Nephron (organoid): Measurements from ENCODE around the gene RTN3.
A peak's percentile ranks its signal among the peaks of the same experiment; 100 is the strongest.

Experiments used
- H3K27ac Mint-ChIP-seq, 3 experiments: 2 replicates each; pipeline ENCODE4 v1.8.0; 2020; ENCODE audit warnings: mixed read lengths in 3 of 3, mild to moderate bottlenecking in 2 of 3, moderate library complexity in 1 of 3
- H3K27me3 Mint-ChIP-seq: 2 replicates; pipeline ENCODE4 v1.8.0; 2021; ENCODE audit warnings: low read depth, mild to moderate bottlenecking, moderate library complexity, mixed read lengths
- H3K36me3 Mint-ChIP-seq: 2 replicates; pipeline ENCODE4 v1.8.0; 2020; ENCODE audit warnings: low read depth, mixed read lengths
- H3K4me1 Mint-ChIP-seq: 2 replicates; pipeline ENCODE4 v1.8.0; 2020; ENCODE audit warnings: mixed read lengths
- H3K4me3 Mint-ChIP-seq, 3 experiments: 2 replicates each; pipeline ENCODE4 v1.8.0; 2020; ENCODE audit warnings: mild to moderate bottlenecking in 3 of 3, mixed read lengths in 3 of 3, moderate library complexity in 2 of 3
- H3K9me3 Mint-ChIP-seq: 2 replicates; pipeline ENCODE4 v1.8.0; 2020; ENCODE audit warnings: mixed read lengths
- TF ChIP-seq, protein P1 (sequence below), 3 experiments: fragments of 200-600 bp; sonication (generic); IDR thresholded peaks; one replicate each; pipeline ENCODE4 v1.5.0; 2021; ENCODE audit warnings: antibody characterized with exemption in 3 of 3; ENCODE audit not compliant: unreplicated experiment in 3 of 3

RTN3 gene

DNA sequence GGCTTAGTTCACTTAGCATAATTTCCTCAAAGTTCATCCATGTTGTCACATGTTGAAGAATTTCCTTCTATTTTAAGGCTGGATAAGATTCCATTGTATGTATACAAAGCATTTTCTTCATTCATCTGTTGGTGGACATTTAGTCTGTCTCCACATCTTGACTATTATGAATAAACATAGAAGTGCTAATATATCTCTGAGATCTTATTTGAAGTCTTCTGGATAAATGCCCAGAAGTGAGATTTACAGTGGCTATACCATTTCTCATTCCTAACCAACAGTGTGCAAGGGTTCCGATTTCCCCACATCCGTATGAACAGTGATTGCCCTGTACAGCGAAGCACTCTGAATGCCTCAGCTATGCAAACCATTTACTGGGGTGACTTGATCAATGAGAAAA, 93.9 kb downstream of the RTN3 start:
- peak overlapping the region in 2 of 3 experiments; percentile 19 to 72 for H3K4me3 Mint-ChIP-seq
- peaks cover 3% of the 10 kb centered on the region for H3K9me3 Mint-ChIP-seq
- H3K27me3 Mint-ChIP-seq = peaks cover 21% of the 10 kb centered on the region
- H3K36me3 Mint-ChIP-seq = no peaks in the 10 kb centered on the region
- H3K27ac Mint-ChIP-seq = peak overlapping the region in 1 of 3 experiments; percentile 54
- peaks cover 8% of the 10 kb centered on the region for H3K4me1 Mint-ChIP-seq
- TF ChIP-seq, protein P1, sequence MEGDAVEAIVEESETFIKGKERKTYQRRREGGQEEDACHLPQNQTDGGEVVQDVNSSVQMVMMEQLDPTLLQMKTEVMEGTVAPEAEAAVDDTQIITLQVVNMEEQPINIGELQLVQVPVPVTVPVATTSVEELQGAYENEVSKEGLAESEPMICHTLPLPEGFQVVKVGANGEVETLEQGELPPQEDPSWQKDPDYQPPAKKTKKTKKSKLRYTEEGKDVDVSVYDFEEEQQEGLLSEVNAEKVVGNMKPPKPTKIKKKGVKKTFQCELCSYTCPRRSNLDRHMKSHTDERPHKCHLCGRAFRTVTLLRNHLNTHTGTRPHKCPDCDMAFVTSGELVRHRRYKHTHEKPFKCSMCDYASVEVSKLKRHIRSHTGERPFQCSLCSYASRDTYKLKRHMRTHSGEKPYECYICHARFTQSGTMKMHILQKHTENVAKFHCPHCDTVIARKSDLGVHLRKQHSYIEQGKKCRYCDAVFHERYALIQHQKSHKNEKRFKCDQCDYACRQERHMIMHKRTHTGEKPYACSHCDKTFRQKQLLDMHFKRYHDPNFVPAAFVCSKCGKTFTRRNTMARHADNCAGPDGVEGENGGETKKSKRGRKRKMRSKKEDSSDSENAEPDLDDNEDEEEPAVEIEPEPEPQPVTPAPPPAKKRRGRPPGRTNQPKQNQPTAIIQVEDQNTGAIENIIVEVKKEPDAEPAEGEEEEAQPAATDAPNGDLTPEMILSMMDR (IDR thresholded peaks at IDR 0.05; ENCODE audit: unreplicated experiment in 3 of 3) = no peak

DNA sequence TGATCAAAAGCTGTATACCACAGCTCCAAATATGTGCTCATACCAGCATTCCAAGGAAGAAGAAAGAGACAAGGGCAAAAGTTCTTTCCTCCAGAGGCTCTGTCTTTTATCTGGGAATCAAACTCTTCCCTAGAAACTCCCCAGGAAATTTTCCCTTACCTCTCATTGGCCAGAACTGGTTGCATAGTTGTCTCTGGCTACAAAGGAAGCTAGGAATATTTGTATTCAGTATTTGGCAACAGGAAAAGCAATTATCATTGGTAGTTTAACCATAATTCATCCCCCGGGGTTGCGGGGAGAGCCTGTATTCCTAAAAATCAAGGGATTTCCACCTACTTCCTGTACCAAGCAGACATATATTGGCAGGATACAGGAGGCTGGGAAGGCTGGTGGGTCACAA, 97.7 kb downstream of the RTN3 start:
- Mint-ChIP-seq H3K4me3 (no peak overlapping the region), H3K36me3 (no peaks in the 10 kb centered on the region), H3K27me3 (peaks cover 7% of the 10 kb centered on the region), H3K4me1 (peaks cover 6% of the 10 kb centered on the region), H3K9me3 (peaks cover 3% of the 10 kb centered on the region), H3K27ac (peak overlapping the region in 1 of 3 experiments; percentile 25)
- TF ChIP-seq, protein P1 (IDR thresholded peaks at IDR 0.05; ENCODE audit: unreplicated experiment in 3 of 3) = no peak

DNA sequence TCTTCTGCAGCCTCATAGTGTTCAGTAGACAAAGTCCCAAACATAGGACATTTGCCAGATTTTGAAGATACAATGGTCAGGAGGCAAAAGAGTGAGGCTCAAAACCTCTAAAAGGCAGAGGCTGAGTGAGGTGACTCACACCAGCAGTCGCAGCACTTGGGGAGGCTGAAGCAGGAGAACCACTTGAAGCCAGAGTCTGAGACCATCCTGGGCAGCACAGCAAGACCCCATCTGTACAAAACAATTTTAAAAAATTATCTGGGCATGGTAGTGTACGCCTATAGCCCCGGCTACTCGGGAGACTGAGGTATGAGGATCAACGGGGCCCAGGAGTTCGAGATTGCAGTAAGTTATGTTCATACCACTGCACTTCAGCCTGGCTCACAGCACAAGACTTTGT, 101.4 kb downstream of the RTN3 start:
- Mint-ChIP-seq H3K36me3 (no peaks in the 10 kb centered on the region), H3K27me3 (peaks cover 7% of the 10 kb centered on the region), H3K27ac (no peak overlapping the region), H3K4me3 (no peak overlapping the region), H3K9me3 (no peaks in the 10 kb centered on the region), H3K4me1 (no peaks in the 10 kb centered on the region)
- TF ChIP-seq, protein P1 (IDR thresholded peaks at IDR 0.05; ENCODE audit: unreplicated experiment in 3 of 3) = no peak

DNA sequence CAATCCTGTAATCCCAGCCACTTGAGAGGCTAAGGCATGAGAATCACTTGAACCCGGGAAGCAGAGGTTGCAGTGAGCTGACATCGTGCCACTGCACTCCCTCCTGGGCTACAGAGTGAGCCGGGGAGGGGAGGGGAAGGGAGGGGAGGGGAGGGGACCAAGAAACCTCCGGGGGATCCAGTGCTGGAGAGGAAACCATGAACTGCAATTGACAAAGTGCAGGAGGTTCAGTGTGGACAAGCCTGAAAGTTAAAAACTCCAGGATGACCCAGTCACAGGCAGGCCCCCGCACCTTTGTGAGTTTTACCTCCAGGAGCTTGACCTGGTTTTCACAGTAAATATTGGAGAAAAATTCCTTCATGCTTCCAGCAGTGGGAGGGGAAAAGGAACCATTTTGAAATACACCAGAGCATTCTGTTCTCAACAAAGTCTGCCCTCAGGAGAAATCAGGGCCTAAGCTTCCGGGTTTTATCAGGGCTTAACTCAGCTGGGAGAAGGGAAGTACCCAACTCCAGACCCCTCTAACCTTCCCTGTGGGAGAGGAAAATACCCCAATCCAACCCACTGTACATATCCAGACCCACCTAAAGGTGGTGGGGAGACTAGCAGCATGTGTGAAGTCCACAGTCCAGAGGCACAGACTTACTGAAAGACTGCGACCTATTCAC, 102.8 kb downstream of the RTN3 start:
- Mint-ChIP-seq H3K36me3 (no peaks in the 10 kb centered on the region), H3K9me3 (no peaks in the 10 kb centered on the region), H3K4me1 (no peaks in the 10 kb centered on the region), H3K4me3 (no peak overlapping the region), H3K27me3 (peaks cover 3% of the 10 kb centered on the region), H3K27ac (peak overlapping the region in 1 of 3 experiments; percentile 0)
- TF ChIP-seq, protein P1 (IDR thresholded peaks at IDR 0.05; ENCODE audit: unreplicated experiment in 3 of 3) = no peak

DNA sequence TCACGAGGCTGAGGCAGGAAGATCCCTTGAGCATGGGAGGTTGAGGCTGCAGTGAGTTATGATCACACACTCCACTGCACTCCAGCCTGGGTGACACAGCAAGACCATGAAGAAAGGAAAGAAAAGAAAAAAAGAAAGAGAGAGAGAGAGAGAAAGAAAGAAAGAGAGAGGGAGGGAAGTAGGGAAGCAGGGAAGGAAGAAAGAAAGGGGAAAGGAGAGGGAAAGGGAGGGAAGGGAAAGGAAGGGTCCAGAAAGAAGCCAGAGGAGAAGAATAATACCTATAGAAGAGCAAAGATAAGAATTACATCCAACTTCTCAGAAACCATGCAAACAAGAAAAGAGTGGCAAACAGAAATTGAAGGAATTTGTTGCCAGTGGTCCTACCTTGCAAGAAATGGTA, 104.5 kb downstream of the RTN3 start:
- no peaks in the 10 kb centered on the region for H3K9me3 Mint-ChIP-seq
- H3K36me3 Mint-ChIP-seq = no peaks in the 10 kb centered on the region
- no peaks in the 10 kb centered on the region for H3K4me1 Mint-ChIP-seq
- H3K27me3 Mint-ChIP-seq = no peaks in the 10 kb centered on the region
- TF ChIP-seq, protein P1 (IDR thresholded peaks at IDR 0.05; ENCODE audit: unreplicated experiment in 3 of 3) = no peak
- H3K4me3 Mint-ChIP-seq = no peak overlapping the region
- H3K27ac Mint-ChIP-seq = no peak overlapping the region
